GM18505 (cell line): Measurements from ENCODE around the gene EXOC6.
A peak's percentile ranks its signal among the peaks of the same experiment; 100 is the strongest.

ENCODE experiments used
- ATAC-seq: cut with Tn5 transposase; IDR thresholded peaks from one replicate; pipeline ENCODE4 v1.9.1; 2021; ENCODE audit not compliant: unreplicated experiment
- POLR2A ChIP-seq: IDR thresholded peaks from 4 replicates; pipeline ENCODE4 v1.6.1; 2011; ENCODE audit warnings: borderline replicate concordance; ENCODE audit not compliant: insufficient read depth, insufficient read length; ENCODE audit errors: extremely low read depth

The EXOC6 gene, protein sequence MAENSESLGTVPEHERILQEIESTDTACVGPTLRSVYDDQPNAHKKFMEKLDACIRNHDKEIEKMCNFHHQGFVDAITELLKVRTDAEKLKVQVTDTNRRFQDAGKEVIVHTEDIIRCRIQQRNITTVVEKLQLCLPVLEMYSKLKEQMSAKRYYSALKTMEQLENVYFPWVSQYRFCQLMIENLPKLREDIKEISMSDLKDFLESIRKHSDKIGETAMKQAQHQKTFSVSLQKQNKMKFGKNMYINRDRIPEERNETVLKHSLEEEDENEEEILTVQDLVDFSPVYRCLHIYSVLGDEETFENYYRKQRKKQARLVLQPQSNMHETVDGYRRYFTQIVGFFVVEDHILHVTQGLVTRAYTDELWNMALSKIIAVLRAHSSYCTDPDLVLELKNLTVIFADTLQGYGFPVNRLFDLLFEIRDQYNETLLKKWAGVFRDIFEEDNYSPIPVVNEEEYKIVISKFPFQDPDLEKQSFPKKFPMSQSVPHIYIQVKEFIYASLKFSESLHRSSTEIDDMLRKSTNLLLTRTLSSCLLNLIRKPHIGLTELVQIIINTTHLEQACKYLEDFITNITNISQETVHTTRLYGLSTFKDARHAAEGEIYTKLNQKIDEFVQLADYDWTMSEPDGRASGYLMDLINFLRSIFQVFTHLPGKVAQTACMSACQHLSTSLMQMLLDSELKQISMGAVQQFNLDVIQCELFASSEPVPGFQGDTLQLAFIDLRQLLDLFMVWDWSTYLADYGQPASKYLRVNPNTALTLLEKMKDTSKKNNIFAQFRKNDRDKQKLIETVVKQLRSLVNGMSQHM

GRCh38 chr10:92848441-92849233 is at the start of gene EXOC6:
TSS of gene EXOC6 (plus strand) at chr10:92848520. CDS start at chr10:92848534, 14 bp downstream.
- TF ChIP-seq POLR2A = peak; percentile 84
- peak; percentile 80 for ATAC-seq

DNA sequence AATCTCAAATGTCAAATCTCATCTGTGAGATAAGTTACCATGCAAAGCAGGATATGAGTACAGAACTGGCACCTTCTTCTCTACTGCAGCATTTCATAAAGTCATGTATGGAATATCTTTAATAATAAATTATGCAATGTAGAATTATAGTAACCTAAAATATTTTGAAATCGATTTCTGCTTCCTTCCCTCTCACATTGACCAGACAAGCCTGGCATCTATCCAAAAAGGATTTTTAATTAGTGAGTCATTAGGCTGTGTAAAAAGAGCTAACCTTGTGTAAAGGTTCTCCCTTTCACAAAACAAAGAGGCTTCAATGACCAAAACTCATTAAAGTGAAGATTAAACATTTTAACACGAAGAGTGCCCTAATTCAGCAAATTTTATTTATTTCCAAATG is 48.8 kb upstream of the EXOC6 start:
- no peak for ATAC-seq
- TF ChIP-seq POLR2A = no peak

DNA sequence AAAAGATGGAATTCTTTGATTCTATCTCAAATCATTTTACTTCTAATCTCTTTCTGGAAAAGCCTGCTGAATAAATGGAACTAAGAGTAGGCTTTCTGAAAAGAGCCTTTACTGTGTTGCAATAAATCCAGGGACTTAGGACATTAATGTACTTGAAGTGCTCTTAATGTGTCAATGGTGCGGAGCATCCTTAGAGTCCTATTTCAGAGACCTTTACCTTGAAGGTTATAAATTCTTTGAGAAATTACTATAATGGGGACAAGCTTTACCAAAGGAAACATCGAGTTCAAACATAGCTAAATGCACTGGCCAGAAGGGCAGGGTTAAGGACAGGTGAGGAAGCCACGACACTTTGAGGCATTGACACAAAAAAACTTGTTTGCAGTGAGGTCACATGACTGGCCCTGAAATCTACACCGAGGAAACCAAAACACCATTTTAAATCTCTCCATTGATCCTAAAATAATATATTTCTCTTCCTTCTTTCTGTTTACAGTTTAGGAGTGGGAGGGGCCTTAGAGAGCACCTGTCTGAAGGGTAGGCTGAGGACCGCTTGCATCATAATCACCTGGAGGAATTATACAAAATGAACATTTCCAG is 48.1 kb upstream of the EXOC6 start:
- TF ChIP-seq POLR2A = no peak

DNA sequence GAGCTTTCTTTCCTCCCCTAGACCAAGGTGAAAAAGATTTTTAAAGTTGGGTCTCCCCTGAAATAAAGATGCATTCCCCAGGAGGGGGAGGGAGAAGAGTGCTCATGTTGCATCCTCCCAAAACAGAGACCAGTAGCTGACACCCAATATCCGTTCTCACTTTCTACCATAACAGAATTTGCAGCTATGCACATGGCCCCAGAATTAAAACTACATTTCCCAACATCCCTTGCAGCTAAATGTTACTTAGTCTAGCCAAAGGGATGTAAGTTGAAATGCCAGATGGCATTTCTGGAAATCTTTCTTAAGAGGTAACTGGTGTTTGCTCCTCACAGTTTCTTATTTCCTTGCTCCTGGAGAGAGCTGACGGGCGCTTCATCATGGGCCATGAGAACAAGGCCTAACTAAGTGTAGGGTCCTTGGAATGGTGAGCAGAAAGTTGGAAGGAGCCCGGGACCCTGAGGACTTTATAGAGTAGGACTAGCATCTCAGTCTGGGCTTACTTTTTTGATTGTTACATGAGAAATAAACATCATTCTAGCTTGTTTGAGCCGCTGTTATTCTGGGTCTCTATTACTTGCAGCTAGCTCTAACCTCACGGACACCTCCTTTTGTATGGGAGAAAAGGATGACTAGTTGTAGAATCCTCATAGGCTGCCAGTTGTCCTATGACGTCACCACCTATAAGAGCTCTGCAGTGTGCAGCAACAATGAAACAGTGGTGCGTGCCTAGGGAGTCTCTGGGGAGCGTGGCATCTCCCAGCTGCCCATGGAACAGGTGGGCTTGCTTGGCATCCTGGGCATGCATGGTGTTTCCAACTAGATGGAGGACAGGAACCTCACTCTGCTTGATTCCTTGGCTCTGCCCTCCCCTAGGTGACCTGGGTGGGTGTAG is 46.1 kb upstream of the EXOC6 start:
- no peak for TF ChIP-seq POLR2A
- ATAC-seq = no peak

More for the DNA sequence above, 48.1 kb upstream of the EXOC6 start:
- ATAC-seq = no peak

- ATAC-seq = no peak
- TF ChIP-seq POLR2A = no peak
These were observed 38.5 kb upstream of the EXOC6 start for GRCh38 chr10:92809840-92810239.

DNA sequence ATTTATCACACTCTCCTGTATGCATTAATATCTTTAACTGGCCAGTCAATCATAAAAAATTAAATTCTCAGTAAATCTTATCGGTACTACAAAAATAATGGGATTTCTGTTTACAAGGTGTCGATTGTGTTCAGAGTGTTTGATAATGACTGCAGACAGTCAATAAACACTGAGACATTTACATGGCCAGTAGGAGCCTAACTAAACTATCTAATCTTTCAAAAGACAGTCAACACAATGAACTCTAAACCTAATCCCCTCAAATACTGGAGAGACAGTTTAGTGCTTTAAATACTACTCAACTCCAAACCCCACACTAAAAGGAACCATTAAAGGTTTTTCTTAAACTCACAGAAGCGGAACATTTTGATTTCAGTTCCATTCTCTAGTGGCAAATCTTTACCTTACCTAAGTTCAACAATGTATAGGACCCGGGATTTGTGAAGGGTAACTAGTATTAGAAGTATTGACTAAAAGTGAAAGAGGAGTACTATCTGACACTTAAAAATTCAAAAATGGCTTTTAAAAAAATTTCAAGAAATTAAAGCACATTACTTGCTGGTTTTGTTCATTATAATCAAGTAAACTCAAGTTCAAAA is 37.3 kb upstream of the EXOC6 start:
- peak; percentile 64 for ATAC-seq

GRCh38 chr10:92811986-92812385 is 36.3 kb upstream of the EXOC6 start:
- TF ChIP-seq POLR2A = no peak
- ATAC-seq = no peak

More for the DNA sequence above, 37.3 kb upstream of the EXOC6 start:
- no peak for TF ChIP-seq POLR2A

DNA sequence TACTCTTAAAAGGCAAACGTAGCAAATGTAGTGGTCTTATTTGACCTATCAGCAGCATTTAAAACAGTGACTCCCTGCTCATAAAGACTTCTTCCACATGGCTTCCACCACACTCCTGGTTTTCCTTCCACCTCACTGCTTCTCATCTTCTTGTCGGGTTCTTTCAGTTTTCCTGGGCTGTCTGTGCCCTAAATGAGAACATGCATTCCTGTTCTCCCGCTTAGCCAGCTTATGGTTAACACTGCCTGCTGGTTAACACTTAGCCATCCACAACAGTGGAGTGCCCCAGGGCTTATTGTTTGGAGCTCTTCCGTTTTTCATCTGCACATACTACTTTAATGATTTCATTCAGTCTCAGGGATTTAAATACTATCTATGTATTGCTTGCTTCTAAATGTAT is 34.3 kb upstream of the EXOC6 start:
- no peak for TF ChIP-seq POLR2A
- no peak for ATAC-seq

GRCh38 chr10:92814790-92815189 is 33.5 kb upstream of the EXOC6 start:
- no peak for TF ChIP-seq POLR2A
- ATAC-seq = no peak

GRCh38 chr10:92816091-92816531 is 32.2 kb upstream of the EXOC6 start:
- ATAC-seq = no peak
- no peak for TF ChIP-seq POLR2A

- TF ChIP-seq POLR2A = no peak
- ATAC-seq = no peak
These were observed 26.2 kb upstream of the EXOC6 start for GRCh38 chr10:92822060-92822634.
